Calu3 (cell line): ENCODE results near the gene IGFN1. TPM values are rescaled to one million over a fixed set of nuclear protein-coding genes. Genes with fewer than 3 reads are reported as not detected.
"Not testable (repeated sequence)": the region's sequence is repeated elsewhere in the genome, so short reads cannot be mapped to it uniquely, and the experiment has no call there.

Source experiments
- BruUV-seq: library from RNA; stranded (reverse); fragments of 400-500 nt; replicated peaks from 2 replicates; lab custom pipeline; 2021; lab: Mats Ljungman, UMichigan
- CTCF ChIA-PET: fragments of 300-600 bp; sonication (Branson Sonifier 250); formaldehyde crosslinking; loops from one replicate; lab custom pipeline; 2022; ENCODE audit warnings: antibody characterized with exemption; lab: Charles Lee
- DNase-seq: peaks from one replicate; pipeline ENCODE4 v3.0.0; 2022
- H3K27ac Mint-ChIP-seq: one replicate; pipeline ENCODE4 v1.8.0; 2022; ENCODE audit warnings: mixed read lengths; ENCODE audit not compliant: unreplicated experiment
- H3K27me3 Mint-ChIP-seq: one replicate; pipeline ENCODE4 v1.8.0; 2022; ENCODE audit warnings: mixed read lengths; ENCODE audit not compliant: unreplicated experiment
- H3K36me3 Mint-ChIP-seq: one replicate; pipeline ENCODE4 v1.8.0; 2022; ENCODE audit warnings: mild to moderate bottlenecking, moderate library complexity, mixed read lengths; ENCODE audit not compliant: insufficient read depth, unreplicated experiment
- H3K4me1 Mint-ChIP-seq: one replicate; pipeline ENCODE4 v1.8.0; 2022; ENCODE audit warnings: mild to moderate bottlenecking, low read depth, mixed read lengths; ENCODE audit not compliant: unreplicated experiment
- H3K4me3 Mint-ChIP-seq: one replicate; pipeline ENCODE4 v1.8.0; 2022; ENCODE audit warnings: mild to moderate bottlenecking, low read depth, moderate library complexity, mixed read lengths; ENCODE audit not compliant: unreplicated experiment
- H3K9me3 Mint-ChIP-seq: one replicate; pipeline ENCODE4 v1.8.0; 2022; ENCODE audit warnings: low read depth, mixed read lengths; ENCODE audit not compliant: unreplicated experiment
- intact Hi-C: fragments of 100-400 bp; cut with micrococcal nuclease; formaldehyde crosslinking; loops from one replicate; pipeline ENCODE4 v1.10.0; 2022; ENCODE audit not compliant: unreplicated experiment
- total RNA-seq: library from RNA; stranded (reverse); gene quantifications from 2 replicates; pipeline ENCODE4 v1.2.3, GENCODE V29; 2022
- TF ChIP-seq, protein P1 (sequence below): fragments of 200-600 bp; IDR thresholded peaks from one replicate; pipeline ENCODE4 v1.8.0; 2022; ENCODE audit warnings: antibody characterized with exemption; ENCODE audit not compliant: unreplicated experiment

IGFN1 gene
- total RNA-seq, 1 experiment from 2014 or later, result not detected

GRCh38 chr1:201253906-201254624 lies 63.4 kb downstream of the IGFN1 start:
- intact Hi-C loops, result loop anchor here (1.0 kb wide), 1 partner anchor 107 kb away; no protein-coding TSS in a partner anchor
- Mint-ChIP-seq H3K4me1 (no peaks in the 10 kb centered on the region), H3K4me3 (no peak overlapping the region), H3K27me3 (peaks cover 32% of the 10 kb centered on the region), H3K9me3 (no peaks in the 10 kb centered on the region), H3K27ac (no peak overlapping the region), H3K36me3 (no peaks in the 10 kb centered on the region)
- CTCF ChIA-PET, result interaction anchor here (0.7 to 2.3 kb wide), 7 partner anchors 12 to 121 kb away, joined by 3 to 24 read pairs (median 4); no protein-coding TSS in a partner anchor
- TF ChIP-seq, protein P1, sequence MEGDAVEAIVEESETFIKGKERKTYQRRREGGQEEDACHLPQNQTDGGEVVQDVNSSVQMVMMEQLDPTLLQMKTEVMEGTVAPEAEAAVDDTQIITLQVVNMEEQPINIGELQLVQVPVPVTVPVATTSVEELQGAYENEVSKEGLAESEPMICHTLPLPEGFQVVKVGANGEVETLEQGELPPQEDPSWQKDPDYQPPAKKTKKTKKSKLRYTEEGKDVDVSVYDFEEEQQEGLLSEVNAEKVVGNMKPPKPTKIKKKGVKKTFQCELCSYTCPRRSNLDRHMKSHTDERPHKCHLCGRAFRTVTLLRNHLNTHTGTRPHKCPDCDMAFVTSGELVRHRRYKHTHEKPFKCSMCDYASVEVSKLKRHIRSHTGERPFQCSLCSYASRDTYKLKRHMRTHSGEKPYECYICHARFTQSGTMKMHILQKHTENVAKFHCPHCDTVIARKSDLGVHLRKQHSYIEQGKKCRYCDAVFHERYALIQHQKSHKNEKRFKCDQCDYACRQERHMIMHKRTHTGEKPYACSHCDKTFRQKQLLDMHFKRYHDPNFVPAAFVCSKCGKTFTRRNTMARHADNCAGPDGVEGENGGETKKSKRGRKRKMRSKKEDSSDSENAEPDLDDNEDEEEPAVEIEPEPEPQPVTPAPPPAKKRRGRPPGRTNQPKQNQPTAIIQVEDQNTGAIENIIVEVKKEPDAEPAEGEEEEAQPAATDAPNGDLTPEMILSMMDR, result no peak
- no peak for DNase-seq
- BruUV-seq, result no TSS peak

DNA sequence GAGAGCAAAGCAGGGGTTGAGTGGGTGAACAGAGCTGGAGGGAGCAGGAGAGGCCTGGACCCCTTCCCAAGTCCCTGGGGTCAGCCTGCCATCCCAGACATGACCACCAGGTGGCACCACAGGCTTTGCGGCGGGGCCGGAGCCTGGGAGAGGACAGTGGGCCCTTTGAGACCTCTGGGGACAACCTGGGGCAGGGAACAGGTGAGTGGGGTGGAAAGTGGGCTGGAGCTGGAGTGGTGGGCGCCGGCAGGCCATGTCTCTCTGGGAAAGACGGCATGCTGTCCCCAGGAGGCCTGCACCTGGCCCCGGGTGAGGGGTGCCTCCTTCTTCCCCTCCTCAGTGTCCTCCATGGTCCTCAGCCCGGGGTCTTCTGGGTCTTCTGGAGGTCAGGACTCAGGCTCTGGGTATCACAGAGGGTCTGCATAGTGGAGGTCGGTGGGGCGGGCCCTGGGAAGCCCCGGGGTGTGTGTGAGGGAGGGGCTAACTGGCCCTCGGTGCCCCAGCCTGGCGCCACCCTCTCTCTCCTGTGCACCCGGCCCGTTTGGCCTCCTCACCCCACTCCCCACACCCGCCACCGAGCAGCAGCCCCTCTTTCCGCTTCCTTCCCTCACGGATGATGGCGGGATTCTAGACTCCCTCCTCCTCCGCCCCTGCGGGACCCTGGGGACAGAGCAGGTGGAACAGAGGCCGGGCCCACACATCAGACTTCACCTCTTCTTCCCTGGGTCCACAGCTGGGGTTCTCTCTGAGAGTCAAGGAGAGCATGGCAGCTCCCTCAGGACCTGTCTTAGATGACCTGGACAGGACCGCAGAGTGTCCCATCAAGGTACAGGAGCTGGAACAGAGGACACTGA lies 64.2 kb downstream of the IGFN1 start:
- H3K9me3 Mint-ChIP-seq, result no peaks in the 10 kb centered on the region
- H3K4me3 Mint-ChIP-seq, result no peak overlapping the region
- peak; percentile 91 for DNase-seq
- peaks cover 25% of the 10 kb centered on the region for H3K27me3 Mint-ChIP-seq
- no TSS peak for BruUV-seq
- no peaks in the 10 kb centered on the region for H3K36me3 Mint-ChIP-seq
- no peaks in the 10 kb centered on the region for H3K4me1 Mint-ChIP-seq
- TF ChIP-seq, protein P1, result peak; percentile 99
- no peak overlapping the region for H3K27ac Mint-ChIP-seq
- CTCF ChIA-PET, result interaction anchor here (0.7 to 2.3 kb wide), 7 partner anchors 11 to 121 kb away, joined by 3 to 24 read pairs (median 4); no protein-coding TSS in a partner anchor
- intact Hi-C loops, result loop anchor here (1.0 kb wide), 1 partner anchor 106 kb away; no protein-coding TSS in a partner anchor

DNA sequence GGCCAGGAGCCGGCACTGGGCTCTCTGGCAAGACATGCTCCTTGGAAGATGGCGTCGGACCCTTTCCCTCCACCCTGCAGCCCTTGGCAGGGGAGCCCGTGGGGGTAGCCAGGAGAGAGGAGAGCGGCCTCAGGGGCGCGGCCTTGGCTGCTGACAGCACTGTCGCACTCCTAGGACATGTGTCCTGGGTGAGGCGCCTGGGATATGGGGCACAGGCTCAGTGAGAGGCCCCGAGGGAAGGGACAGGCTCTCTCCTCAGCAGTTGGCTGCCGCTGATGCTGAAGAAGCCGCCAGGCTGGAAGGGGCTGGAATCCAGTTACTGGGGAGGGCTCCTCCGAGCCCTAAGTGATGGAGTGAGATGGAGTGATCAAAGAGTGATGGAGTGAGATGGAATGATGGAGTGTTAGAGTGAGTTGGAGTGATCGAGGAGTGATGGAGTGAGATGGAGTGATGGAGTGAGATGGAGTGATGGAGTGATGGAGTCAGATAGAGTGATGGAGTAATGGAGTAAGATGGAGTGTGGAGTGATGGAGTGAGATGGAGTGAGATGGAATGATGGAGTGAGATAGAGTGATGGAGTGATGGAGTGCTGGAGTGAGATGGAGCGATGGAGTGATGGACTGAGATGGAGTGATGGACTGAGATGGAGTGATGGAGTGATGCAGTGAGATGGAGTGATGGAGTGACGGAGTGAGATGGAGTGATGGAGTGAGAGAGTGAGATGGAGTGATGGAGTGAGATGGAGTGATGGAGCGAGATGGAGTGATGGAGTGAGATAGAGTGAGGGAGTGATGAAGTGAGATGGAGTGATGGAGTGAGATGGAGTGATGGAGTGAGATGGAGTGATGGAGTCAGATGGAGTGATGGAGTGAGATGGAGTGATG lies 65.1 kb downstream of the IGFN1 start:
- Mint-ChIP-seq H3K27me3 (peaks cover 16% of the 10 kb centered on the region), H3K27ac (no peak overlapping the region), H3K4me1 (no peaks in the 10 kb centered on the region), H3K4me3 (no peak overlapping the region), H3K36me3 (no peaks in the 10 kb centered on the region), H3K9me3 (no peaks in the 10 kb centered on the region)
- CTCF ChIA-PET, result interaction anchor here (2.3 kb wide), 1 partner anchor 105 kb away, joined by 24 read pairs; no protein-coding TSS in a partner anchor
- DNase-seq, result no peak
- intact Hi-C loops, result no loop called here
- TF ChIP-seq, protein P1, result no peak
- no TSS peak for BruUV-seq

GRCh38 chr1:201258132-201258531 lies 67.5 kb downstream of the IGFN1 start:
- DNase-seq, H3K9me3 Mint-ChIP-seq, H3K27me3 Mint-ChIP-seq, BruUV-seq, CTCF ChIA-PET, intact Hi-C loops, H3K4me3 Mint-ChIP-seq, H3K27ac Mint-ChIP-seq, H3K36me3 Mint-ChIP-seq, H3K4me1 Mint-ChIP-seq: not testable (repeated sequence)
